ENCODE results near the gene NPFFR1.
"Not testable (repeated sequence)": the region's sequence is repeated elsewhere in the genome, so short reads cannot be mapped to it uniquely, and the experiment has no call there.

GRCh38 chr10:70222811-70223447 is 60.9 kb downstream of the NPFFR1 start:
- TF ChIP-seq CTCF (conservative IDR thresholded peaks at IDR 0.05; ENCODE audit: low read depth, low read length); EZH2 (IDR thresholded peaks at IDR 0.05; ENCODE audit: borderline replicate concordance, low read depth, low read length, poor library complexity, severe bottlenecking): not testable (repeated sequence)
